ENCODE results near the gene MAP7D1. TPM values are rescaled to one million over a fixed set of nuclear protein-coding genes. Genes with fewer than 3 reads are reported as not detected.

Gene MAP7D1
- total RNA-seq, 1 donor from 2014 or later, result 71.0 TPM

DNA sequence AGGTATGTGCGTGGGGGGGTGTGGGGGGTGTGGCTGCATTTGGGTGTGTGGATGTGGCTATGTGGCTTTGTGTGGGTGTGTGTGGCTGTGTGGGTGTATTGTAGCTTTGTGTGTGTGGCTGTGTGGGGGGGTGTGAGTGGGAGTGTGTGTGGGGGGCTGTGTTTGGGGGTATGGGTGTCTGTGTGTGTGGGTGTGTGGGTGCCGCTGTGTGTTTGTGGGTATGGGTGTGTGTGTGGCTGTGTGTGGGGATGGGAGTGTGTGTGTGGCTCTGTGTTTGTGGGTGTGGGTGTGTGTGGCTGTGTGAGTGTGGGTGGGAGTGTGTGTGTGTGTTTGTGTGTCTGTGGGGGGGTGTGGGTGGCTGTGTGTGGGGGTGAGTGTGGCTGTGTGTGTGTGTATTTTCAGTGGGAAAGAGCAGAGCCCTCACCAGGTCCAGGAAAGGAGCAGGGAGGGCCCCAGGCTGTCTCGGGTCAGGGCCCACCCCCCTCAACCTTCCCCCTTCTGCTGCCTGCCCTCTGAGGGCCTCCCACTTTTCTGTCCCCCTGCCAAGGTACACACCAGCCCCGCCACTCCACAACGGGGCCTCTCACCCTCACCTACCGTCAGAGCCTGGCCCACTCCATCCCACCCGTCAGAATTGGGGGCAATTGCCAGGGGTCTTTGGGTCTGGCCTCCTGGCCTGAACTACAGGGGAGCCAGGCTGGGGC lies 29.0 kb upstream of the MAP7D1 start:
- H3K36me3 ChIP-seq (ENCODE audit: control insufficient read depth in 3 of 3, insufficient read depth in 3 of 3, low read length in 3 of 3), result no peaks in the 10 kb centered on the region
- H3K4me1 ChIP-seq (ENCODE audit: control insufficient read depth in 3 of 3, insufficient read depth in 3 of 3, low read length in 3 of 3), result peaks cover 2 to 5% (median 3%) of the 10 kb centered on the region in 3 donors
- no peak overlapping the region for H3K9ac ChIP-seq (ENCODE audit: low read depth in 1 of 3, low read length in 3 of 3)
- no peak overlapping the region for H3K4me3 ChIP-seq (ENCODE audit: low read length in 3 of 3)
- no peak overlapping the region for H3K27ac ChIP-seq (ENCODE audit: low read depth, low read length)
- H3K9me3 ChIP-seq (ENCODE audit: control insufficient read depth in 3 of 3, low read length in 3 of 3), result no peaks in the 10 kb centered on the region
- H3K27me3 ChIP-seq (ENCODE audit: control insufficient read depth in 3 of 3, insufficient read depth in 3 of 3, low read length in 3 of 3), result peaks cover 19% of the 10 kb centered on the region in 3 donors

DNA sequence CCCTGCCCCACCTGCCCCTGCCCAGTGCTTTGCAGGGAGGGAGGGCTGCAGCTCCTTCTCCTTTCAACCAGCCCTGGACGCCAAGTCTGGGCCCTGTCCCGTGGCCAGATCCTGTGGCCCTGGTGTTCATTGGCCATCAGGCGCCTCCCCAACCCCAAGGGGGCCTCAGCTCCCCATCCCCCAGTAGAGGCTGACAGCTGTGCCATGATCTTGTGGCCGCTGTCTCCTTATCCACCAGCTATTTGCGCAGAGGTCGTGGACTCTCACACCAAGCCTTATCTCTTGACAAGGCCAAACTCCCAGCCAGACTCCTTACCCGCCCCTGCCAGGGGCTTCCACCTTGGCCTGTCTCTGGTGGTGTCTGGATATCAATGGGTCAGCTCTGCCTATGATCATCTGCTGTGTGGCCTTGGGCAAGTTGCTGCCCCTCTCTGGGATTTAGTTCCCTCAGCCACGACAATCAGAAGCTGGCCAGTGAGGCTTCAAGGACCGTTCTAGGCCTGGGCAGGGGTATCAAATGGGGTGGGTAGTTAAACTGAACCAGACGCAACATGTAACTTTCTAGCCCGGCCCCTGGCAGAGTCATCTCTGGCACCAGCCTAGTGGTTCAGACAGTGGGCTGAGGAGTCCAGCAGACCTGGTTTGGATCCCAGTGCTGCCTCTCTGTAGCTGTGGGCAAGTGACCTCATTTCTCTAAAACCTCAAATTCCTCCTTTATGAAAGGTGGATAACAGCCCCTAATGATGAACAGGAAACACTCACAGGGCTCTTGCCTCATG lies 27.6 kb upstream of the MAP7D1 start:
- no peak overlapping the region for H3K27ac ChIP-seq (ENCODE audit: low read depth, low read length)
- H3K27me3 ChIP-seq (ENCODE audit: control insufficient read depth in 3 of 3, insufficient read depth in 3 of 3, low read length in 3 of 3), result peaks cover 16 to 19% (median 19%) of the 10 kb centered on the region in 3 donors
- H3K36me3 ChIP-seq (ENCODE audit: control insufficient read depth in 3 of 3, insufficient read depth in 3 of 3, low read length in 3 of 3), result no peaks in the 10 kb centered on the region
- H3K9me3 ChIP-seq (ENCODE audit: control insufficient read depth in 3 of 3, low read length in 3 of 3), result no peaks in the 10 kb centered on the region
- H3K4me1 ChIP-seq (ENCODE audit: control insufficient read depth in 3 of 3, insufficient read depth in 3 of 3, low read length in 3 of 3), result peaks cover 2 to 5% (median 3%) of the 10 kb centered on the region in 3 donors
- H3K4me3 ChIP-seq (ENCODE audit: low read length in 3 of 3), result no peak overlapping the region
- no peak overlapping the region for H3K9ac ChIP-seq (ENCODE audit: low read depth in 1 of 3, low read length in 3 of 3)

DNA sequence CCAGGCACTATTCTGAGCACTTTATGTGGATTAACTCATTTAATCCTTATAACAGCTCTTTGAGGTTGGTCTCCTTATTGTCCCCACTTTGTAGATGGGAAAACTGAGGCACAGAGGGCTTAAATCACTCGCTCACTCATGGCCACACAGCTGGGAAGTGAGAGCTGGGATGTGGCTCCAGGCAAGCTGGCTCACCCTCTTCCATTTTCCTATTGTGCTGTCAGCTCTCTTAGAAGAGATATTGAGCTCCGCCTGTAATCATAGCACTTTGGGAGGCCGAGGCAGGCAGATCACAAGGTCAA lies 27.1 kb upstream of the MAP7D1 start:
- Histone ChIP-seq H3K27ac (ENCODE audit: low read depth, low read length) (no peak overlapping the region), H3K27me3 (ENCODE audit: control insufficient read depth in 3 of 3, insufficient read depth in 3 of 3, low read length in 3 of 3) (peaks cover 15 to 19% (median 18%) of the 10 kb centered on the region in 3 donors), H3K4me1 (ENCODE audit: control insufficient read depth in 3 of 3, insufficient read depth in 3 of 3, low read length in 3 of 3) (peaks cover 2 to 5% (median 3%) of the 10 kb centered on the region in 3 donors), H3K36me3 (ENCODE audit: control insufficient read depth in 3 of 3, insufficient read depth in 3 of 3, low read length in 3 of 3) (no peaks in the 10 kb centered on the region), H3K4me3 (ENCODE audit: low read length in 3 of 3) (no peak overlapping the region), H3K9ac (ENCODE audit: low read depth in 1 of 3, low read length in 3 of 3) (no peak overlapping the region), H3K9me3 (ENCODE audit: control insufficient read depth in 3 of 3, low read length in 3 of 3) (no peaks in the 10 kb centered on the region)

GRCh38 chr1:36132029-36132428 lies 23.9 kb upstream of the MAP7D1 start:
- Histone ChIP-seq H3K27ac (ENCODE audit: low read depth, low read length) (no peak overlapping the region), H3K9me3 (ENCODE audit: control insufficient read depth in 3 of 3, low read length in 3 of 3) (no peaks in the 10 kb centered on the region), H3K36me3 (ENCODE audit: control insufficient read depth in 3 of 3, insufficient read depth in 3 of 3, low read length in 3 of 3) (peaks cover 0 to 6% (median 3%) of the 10 kb centered on the region in 3 donors), H3K4me1 (ENCODE audit: control insufficient read depth in 3 of 3, insufficient read depth in 3 of 3, low read length in 3 of 3) (peaks cover 18 to 23% (median 20%) of the 10 kb centered on the region in 3 donors), H3K4me3 (ENCODE audit: low read length in 3 of 3) (no peak overlapping the region), H3K9ac (ENCODE audit: low read depth in 1 of 3, low read length in 3 of 3) (no peak overlapping the region), H3K27me3 (ENCODE audit: control insufficient read depth in 3 of 3, insufficient read depth in 3 of 3, low read length in 3 of 3) (no peaks in the 10 kb centered on the region)

GRCh38 chr1:36133484-36133883 lies 22.5 kb upstream of the MAP7D1 start:
- H3K9me3 ChIP-seq (ENCODE audit: control insufficient read depth in 3 of 3, low read length in 3 of 3), result no peaks in the 10 kb centered on the region
- H3K4me3 ChIP-seq (ENCODE audit: low read length in 3 of 3), result no peak overlapping the region
- peaks cover 20 to 27% (median 20%) of the 10 kb centered on the region in 3 donors for H3K4me1 ChIP-seq (ENCODE audit: control insufficient read depth in 3 of 3, insufficient read depth in 3 of 3, low read length in 3 of 3)
- H3K9ac ChIP-seq (ENCODE audit: low read depth in 1 of 3, low read length in 3 of 3), result no peak overlapping the region
- no peak overlapping the region for H3K27ac ChIP-seq (ENCODE audit: low read depth, low read length)
- no peaks in the 10 kb centered on the region for H3K27me3 ChIP-seq (ENCODE audit: control insufficient read depth in 3 of 3, insufficient read depth in 3 of 3, low read length in 3 of 3)
- H3K36me3 ChIP-seq (ENCODE audit: control insufficient read depth in 3 of 3, insufficient read depth in 3 of 3, low read length in 3 of 3), result peaks cover 7 to 19% (median 17%) of the 10 kb centered on the region in 3 donors

- Histone ChIP-seq H3K9ac (ENCODE audit: low read depth in 1 of 3, low read length in 3 of 3) (peak overlapping the region in 1 of 3 donors; percentile 50), H3K27ac (ENCODE audit: low read depth, low read length) (no peak overlapping the region), H3K9me3 (ENCODE audit: control insufficient read depth in 3 of 3, low read length in 3 of 3) (no peaks in the 10 kb centered on the region)
Measured at GRCh38 chr1:36134031-36134430, 21.9 kb upstream of the MAP7D1 start.

GRCh38 chr1:36134505-36135329 lies 21.2 kb upstream of the MAP7D1 start:
- H3K4me3 ChIP-seq (ENCODE audit: low read length in 3 of 3), result no peak overlapping the region
- peaks cover 24 to 33% (median 25%) of the 10 kb centered on the region in 3 donors for H3K4me1 ChIP-seq (ENCODE audit: control insufficient read depth in 3 of 3, insufficient read depth in 3 of 3, low read length in 3 of 3)
- H3K27ac ChIP-seq (ENCODE audit: low read depth, low read length), result no peak overlapping the region
- peaks cover 10 to 23% (median 22%) of the 10 kb centered on the region in 3 donors for H3K36me3 ChIP-seq (ENCODE audit: control insufficient read depth in 3 of 3, insufficient read depth in 3 of 3, low read length in 3 of 3)
- no peaks in the 10 kb centered on the region for H3K27me3 ChIP-seq (ENCODE audit: control insufficient read depth in 3 of 3, insufficient read depth in 3 of 3, low read length in 3 of 3)
- H3K9ac ChIP-seq (ENCODE audit: low read depth in 1 of 3, low read length in 3 of 3), result no peak overlapping the region
- H3K9me3 ChIP-seq (ENCODE audit: control insufficient read depth in 3 of 3, low read length in 3 of 3), result no peaks in the 10 kb centered on the region

More at GRCh38 chr1:36134031-36134430, 21.9 kb upstream of the MAP7D1 start:
- H3K4me3 ChIP-seq (ENCODE audit: low read length in 3 of 3), result no peak overlapping the region
- peaks cover 7 to 19% (median 17%) of the 10 kb centered on the region in 3 donors for H3K36me3 ChIP-seq (ENCODE audit: control insufficient read depth in 3 of 3, insufficient read depth in 3 of 3, low read length in 3 of 3)
- peaks cover 20 to 27% (median 20%) of the 10 kb centered on the region in 3 donors for H3K4me1 ChIP-seq (ENCODE audit: control insufficient read depth in 3 of 3, insufficient read depth in 3 of 3, low read length in 3 of 3)
- H3K27me3 ChIP-seq (ENCODE audit: control insufficient read depth in 3 of 3, insufficient read depth in 3 of 3, low read length in 3 of 3), result no peaks in the 10 kb centered on the region

DNA sequence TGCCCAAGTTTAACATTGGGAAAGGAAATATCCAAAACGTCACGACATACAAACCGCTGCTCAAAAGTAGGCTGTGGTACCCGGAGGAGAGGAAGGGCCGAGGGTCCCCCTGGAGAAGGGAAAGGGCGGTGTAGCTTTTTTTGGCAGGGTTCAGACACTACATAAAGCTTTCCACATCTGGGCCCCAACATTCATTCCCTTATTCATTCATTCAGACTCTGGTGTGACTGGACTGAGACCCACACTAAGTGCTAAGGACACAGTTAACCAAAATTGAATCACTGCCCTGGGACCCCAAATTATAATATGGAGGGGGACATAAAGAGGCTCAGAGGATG lies 20.7 kb upstream of the MAP7D1 start:
- Histone ChIP-seq H3K36me3 (ENCODE audit: control insufficient read depth in 3 of 3, insufficient read depth in 3 of 3, low read length in 3 of 3) (peaks cover 12 to 23% (median 22%) of the 10 kb centered on the region in 3 donors), H3K4me3 (ENCODE audit: low read length in 3 of 3) (no peak overlapping the region), H3K9ac (ENCODE audit: low read depth in 1 of 3, low read length in 3 of 3) (peak overlapping the region in 1 of 3 donors; percentile 21), H3K27me3 (ENCODE audit: control insufficient read depth in 3 of 3, insufficient read depth in 3 of 3, low read length in 3 of 3) (no peaks in the 10 kb centered on the region), H3K9me3 (ENCODE audit: control insufficient read depth in 3 of 3, low read length in 3 of 3) (no peaks in the 10 kb centered on the region), H3K27ac (ENCODE audit: low read depth, low read length) (no peak overlapping the region), H3K4me1 (ENCODE audit: control insufficient read depth in 3 of 3, insufficient read depth in 3 of 3, low read length in 3 of 3) (peaks cover 28 to 39% (median 31%) of the 10 kb centered on the region in 3 donors)

DNA sequence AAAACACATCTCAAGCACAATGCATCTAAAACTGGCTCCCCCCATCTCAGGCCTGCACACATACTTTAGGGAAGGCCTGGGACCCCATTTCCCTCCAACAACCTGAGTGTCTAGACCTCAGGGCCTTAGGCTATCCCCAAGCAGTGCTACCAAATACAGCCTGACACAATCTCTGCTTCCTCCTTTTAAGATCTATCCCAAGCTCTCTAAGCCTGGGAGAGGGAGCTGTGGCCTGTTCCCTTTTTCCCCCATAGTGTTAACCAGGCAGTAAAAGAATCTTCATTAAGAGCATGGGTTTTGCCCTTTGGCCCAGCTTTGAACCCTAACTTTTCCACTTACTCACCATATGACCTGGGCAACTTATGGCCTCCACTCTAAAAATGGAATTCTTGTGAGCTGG lies 20.2 kb upstream of the MAP7D1 start:
- H3K9ac ChIP-seq (ENCODE audit: low read depth in 1 of 3, low read length in 3 of 3), result peak overlapping the region in 2 of 3 donors; percentile 21 to 45
- H3K36me3 ChIP-seq (ENCODE audit: control insufficient read depth in 3 of 3, insufficient read depth in 3 of 3, low read length in 3 of 3), result peaks cover 12 to 23% (median 22%) of the 10 kb centered on the region in 3 donors
- no peak overlapping the region for H3K4me3 ChIP-seq (ENCODE audit: low read length in 3 of 3)
- H3K4me1 ChIP-seq (ENCODE audit: control insufficient read depth in 3 of 3, insufficient read depth in 3 of 3, low read length in 3 of 3), result peaks cover 29 to 42% (median 36%) of the 10 kb centered on the region in 3 donors
- no peaks in the 10 kb centered on the region for H3K9me3 ChIP-seq (ENCODE audit: control insufficient read depth in 3 of 3, low read length in 3 of 3)
- no peaks in the 10 kb centered on the region for H3K27me3 ChIP-seq (ENCODE audit: control insufficient read depth in 3 of 3, insufficient read depth in 3 of 3, low read length in 3 of 3)
- peak overlapping the region; percentile 54 for H3K27ac ChIP-seq (ENCODE audit: low read depth, low read length)
